CD4-positive, alpha-beta T cell treated with Interleukin-2 at 100 ng/mL for 4 hours (primary cell): ENCODE data around the gene TAF7L.

Experiments
- DNase-seq: peaks from one replicate; pipeline ENCODE4 v3.0.0-alpha.2; 2020; ENCODE audit warnings: low spot score

The TAF7L gene

GRCh38 chrX:101220662-101221260 is 70.4 kb downstream of the TAF7L start:
- DNase-seq, result no peak

GRCh38 chrX:101219864-101220346 is 71.2 kb downstream of the TAF7L start:
- DNase-seq, result no peak

DNA sequence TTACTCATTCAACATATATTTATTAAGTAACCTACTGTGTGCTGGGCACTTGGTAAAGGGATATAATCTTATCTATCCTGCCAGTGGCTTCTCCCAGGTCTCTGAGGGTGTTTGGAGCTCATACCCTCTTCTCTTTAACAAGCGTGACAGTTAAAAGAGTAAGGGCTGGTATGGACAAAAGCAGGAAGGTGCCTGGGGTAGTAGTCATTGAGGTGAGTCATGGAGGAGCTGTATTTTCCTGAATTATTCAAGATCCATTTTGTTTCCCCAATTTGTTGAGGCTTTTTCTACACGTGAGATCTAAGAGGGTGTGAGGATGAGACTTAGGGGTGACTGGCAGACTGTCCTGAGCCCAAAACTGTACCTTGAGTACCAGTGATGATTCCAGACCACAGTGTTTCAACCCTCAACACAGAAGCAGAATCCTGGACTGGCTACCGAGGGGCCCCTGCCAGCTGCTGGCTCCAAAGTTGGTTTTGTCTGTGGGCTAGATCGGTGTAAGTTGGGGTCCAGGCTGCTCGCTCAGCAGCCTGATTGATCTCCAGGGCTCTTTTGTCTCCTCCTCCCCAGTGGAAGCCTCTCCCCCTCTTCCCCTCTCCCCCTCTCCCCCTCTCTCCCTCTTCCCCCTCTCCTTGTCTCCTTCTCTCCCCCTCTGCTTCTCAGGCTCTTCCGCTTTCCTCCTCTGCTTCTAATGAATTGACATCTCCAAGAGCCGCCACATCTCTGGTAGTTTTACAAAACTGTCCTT is 71.8 kb downstream of the TAF7L start, which contains the start of gene DRP2:
DRP2 (plus strand) TSS at position 671 of the 748 bp plus-strand sequence. CDS start 11,862 bp downstream, outside the sequence.
- no peak for DNase-seq
